ENCODE results near the gene COPB1.
"Not testable (repeated sequence)": the region's sequence is repeated elsewhere in the genome, so short reads cannot be mapped to it uniquely, and the experiment has no call there.

Gene COPB1

DNA sequence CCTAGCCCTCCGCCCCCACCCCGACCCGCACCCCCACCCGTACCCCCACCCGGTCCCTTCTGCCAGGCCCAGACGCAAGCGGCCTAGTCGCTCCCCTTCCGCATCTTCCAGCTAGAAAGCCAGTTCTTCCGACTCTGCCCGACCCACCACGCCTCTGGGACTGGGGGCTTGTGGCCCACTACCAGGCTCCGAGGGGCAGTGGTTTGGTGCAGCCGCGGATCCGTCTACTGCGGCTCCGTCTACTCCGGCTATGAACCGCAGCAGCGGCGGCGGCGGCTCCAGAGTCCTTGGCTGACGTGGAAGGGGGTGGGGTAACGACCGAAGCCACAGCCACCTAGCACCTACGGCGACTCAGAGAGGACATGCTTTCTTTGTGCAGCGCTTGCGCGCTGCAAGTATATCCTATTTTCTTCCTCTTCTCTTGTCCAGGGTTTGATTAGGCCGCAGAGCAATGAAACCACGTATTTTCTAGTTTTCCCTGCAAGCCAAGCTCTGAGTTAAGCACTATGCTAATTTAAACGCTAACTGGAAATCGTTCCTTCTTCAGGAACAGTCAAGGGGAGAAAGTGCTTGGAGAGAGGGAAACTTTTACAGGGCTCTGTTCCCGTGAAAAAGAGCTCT, at the start of gene COPB1:
COPB1 (minus strand) TSS at position 252 of the 621 bp plus-strand sequence. CDS start 883 bp downstream, outside the sequence.
- peak within 1 kb of the TSS; percentile 66 for H3K4me3 ChIP-seq (ENCODE audit: low read depth, low read length)

- no peak overlapping the region for H3K4me3 ChIP-seq (ENCODE audit: low read depth, low read length)
Measured at GRCh38 chr11:14547440-14547839, 47.8 kb upstream of the COPB1 start.

DNA sequence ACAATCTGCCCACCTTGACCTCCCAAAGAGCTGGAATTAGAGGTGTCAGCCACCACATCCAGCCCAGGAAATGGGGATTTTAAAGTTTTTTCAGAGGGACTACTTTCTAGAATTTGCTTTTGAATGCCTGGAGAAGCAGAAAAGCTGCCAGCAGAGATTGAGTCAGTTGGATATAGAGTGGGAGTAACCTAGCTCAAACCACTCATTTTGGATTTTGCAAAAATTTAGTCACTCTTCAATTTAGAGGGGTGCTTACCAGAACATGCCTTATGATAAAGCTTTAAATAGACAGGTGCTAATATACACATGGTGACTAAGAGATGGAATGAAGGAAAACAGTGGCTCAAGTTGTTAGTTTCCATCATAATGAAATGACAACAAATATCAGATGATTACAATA, 47.1 kb upstream of the COPB1 start:
- no peak overlapping the region for H3K4me3 ChIP-seq (ENCODE audit: low read depth, low read length)

- no peak overlapping the region for H3K4me3 ChIP-seq (ENCODE audit: low read depth, low read length)
Measured at GRCh38 chr11:14544611-14545010, 45.0 kb upstream of the COPB1 start.

GRCh38 chr11:14543260-14543659, 43.6 kb upstream of the COPB1 start:
- H3K4me3 ChIP-seq (ENCODE audit: low read depth, low read length): no peak overlapping the region

GRCh38 chr11:14542324-14542723, 42.7 kb upstream of the COPB1 start:
- no peak overlapping the region for H3K4me3 ChIP-seq (ENCODE audit: low read depth, low read length)

DNA sequence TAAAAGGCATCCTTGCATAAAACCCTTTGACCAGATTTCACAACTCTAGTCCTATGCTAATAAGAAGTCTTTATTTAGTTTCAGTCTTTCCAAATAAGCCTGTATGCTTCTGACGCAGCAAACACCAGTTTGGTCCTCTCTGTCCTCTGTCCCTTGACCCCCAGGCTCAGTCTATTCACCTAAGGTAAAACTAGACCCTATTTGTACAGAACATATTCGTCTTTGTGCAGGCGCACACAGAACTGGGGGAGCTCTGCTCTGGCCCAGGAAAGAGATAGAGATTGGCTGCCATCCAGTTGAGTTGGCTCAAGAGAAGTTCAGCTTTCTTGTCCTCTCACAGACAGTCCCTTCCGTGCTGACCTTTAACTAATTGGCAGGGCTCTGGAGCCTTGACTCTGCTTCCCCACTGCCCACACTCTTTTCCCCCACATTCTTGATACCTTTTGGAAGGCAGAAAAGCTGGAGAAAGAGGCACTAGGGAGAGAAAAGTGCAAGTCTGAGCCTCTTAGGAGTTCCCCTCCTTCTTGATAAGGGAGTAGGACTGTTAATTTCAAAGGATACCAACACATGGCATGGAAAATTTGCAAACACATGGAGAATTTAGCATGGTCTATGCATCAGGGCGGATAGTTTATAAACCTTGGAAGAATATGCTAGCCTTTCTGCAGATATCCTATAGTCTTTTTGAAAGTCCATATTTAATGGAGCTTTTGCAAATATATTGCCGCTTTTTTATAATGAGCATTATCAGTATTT, 41.8 kb upstream of the COPB1 start:
- no peak overlapping the region for H3K4me3 ChIP-seq (ENCODE audit: low read depth, low read length)

- H3K4me3 ChIP-seq (ENCODE audit: low read depth, low read length): no peak overlapping the region
Measured at GRCh38 chr11:14539982-14540421, 40.4 kb upstream of the COPB1 start.

DNA sequence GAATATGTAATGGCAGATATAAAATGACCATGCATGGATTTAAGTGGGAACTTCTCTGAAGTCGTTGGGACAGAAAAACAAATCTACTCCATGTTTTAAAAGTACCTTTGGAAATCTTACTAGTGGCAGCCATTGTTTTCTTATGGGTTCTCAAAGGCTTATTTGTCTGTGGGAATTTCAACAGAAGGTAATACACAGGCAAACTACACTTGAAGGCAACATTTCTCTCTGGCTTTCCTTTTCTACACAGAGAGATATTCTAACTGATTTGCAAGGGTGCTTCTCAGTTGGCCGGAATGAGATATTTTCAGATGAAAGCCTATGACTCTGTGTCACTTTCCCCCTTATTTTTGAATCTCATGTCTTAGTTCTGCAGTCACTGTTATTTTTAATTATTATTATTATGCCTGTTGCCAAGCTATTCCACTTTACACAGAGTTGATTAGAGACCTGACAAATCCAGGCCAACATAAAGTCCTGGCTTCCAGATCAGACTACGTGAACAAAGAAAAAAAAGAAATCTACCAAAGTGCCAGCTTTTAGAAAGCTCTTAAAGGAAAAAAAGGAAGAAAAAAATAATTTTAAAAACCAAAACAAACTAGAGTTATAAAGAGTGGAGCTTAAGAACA, 39.4 kb upstream of the COPB1 start:
- no peak overlapping the region for H3K4me3 ChIP-seq (ENCODE audit: low read depth, low read length)

GRCh38 chr11:14538271-14538925, 38.8 kb upstream of the COPB1 start:
- no peak overlapping the region for H3K4me3 ChIP-seq (ENCODE audit: low read depth, low read length)

DNA sequence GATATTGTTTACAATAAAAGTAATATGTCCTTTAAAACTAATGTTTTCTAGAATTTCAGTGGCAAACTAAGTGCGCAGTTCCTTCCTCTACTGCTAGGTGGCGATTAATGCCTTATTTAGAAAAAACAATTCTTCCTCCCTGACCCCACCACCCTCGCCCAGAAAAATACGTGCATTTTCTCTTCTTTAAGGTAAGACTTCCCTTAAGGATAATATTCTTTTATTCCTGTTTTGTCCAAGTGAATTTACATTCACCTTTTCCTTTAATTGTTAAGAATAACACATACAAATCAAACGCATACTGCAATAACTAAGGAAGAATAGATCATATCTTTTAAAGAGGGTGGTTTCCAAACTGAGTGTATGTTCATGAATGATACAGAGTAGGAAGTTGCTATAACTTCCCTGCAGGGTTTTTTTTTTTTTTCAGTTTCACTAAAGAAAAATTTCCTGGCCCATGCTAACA, 37.6 kb upstream of the COPB1 start:
- H3K4me3 ChIP-seq (ENCODE audit: low read depth, low read length): no peak overlapping the region

GRCh38 chr11:14535166-14535565, 35.6 kb upstream of the COPB1 start:
- H3K4me3 ChIP-seq (ENCODE audit: low read depth, low read length): not testable (repeated sequence)

DNA sequence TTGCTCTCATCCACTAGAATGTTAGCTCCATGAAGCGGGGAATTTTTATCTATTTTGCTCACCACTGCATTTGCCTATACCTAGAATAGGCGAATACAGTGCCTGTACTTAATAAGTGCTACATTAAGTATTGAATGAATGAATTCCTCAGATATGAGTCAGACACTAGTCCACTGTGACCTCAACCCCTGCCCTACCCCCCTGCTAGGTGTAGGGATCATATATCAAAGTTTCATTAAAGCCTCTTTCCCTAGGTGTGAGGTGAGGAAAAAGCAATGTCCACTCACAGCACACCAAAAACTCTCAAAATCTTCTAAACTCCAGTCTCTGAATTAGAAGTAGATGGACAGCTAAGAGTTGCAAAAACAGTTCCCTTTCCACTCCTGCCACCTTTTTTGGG, 30.3 kb upstream of the COPB1 start:
- no peak overlapping the region for H3K4me3 ChIP-seq (ENCODE audit: low read depth, low read length)

GRCh38 chr11:14529321-14529720, 29.7 kb upstream of the COPB1 start:
- H3K4me3 ChIP-seq (ENCODE audit: low read depth, low read length): no peak overlapping the region

- H3K4me3 ChIP-seq (ENCODE audit: low read depth, low read length): no peak overlapping the region
Measured at GRCh38 chr11:14522801-14523200, 23.2 kb upstream of the COPB1 start.

DNA sequence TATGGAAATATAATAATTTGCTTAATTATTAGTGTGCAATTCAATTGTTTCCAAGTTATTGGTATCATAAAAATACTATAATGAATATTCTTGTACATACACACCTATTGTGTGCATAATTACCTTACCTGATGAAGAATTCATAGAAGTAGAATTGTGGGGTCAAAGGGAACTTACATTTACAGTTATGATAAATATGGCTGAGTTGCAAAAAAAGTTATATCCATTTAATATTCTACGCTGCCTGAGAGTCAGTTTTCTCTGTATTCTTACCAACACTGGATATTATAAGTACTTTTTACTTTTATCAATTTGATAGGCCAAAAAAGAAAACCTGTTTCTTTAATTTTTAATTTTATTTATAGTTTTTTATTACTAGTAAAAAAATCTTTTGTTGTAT, 22.6 kb upstream of the COPB1 start:
- H3K4me3 ChIP-seq (ENCODE audit: low read depth, low read length): no peak overlapping the region

DNA sequence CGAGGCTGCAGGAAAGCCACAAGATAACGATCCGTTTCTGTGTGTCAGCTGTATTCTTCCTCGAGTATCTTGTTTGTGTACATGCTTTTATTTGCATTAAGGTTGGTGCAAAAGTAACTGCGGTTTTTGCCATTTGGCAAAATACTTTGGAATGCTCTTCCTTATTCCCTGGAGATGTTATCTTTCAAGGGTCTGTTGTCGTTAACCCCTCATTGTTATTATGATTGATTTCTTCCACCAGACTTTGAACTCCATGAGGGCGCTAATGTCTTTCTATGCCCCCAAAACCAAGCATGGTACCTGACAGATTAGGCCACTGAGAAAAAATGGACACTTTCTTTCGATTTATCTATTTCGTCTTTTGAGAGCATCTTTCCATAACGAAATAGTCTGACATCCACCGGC, 21.1 kb upstream of the COPB1 start:
- peak overlapping the region; percentile 84 for H3K4me3 ChIP-seq (ENCODE audit: low read depth, low read length)

DNA sequence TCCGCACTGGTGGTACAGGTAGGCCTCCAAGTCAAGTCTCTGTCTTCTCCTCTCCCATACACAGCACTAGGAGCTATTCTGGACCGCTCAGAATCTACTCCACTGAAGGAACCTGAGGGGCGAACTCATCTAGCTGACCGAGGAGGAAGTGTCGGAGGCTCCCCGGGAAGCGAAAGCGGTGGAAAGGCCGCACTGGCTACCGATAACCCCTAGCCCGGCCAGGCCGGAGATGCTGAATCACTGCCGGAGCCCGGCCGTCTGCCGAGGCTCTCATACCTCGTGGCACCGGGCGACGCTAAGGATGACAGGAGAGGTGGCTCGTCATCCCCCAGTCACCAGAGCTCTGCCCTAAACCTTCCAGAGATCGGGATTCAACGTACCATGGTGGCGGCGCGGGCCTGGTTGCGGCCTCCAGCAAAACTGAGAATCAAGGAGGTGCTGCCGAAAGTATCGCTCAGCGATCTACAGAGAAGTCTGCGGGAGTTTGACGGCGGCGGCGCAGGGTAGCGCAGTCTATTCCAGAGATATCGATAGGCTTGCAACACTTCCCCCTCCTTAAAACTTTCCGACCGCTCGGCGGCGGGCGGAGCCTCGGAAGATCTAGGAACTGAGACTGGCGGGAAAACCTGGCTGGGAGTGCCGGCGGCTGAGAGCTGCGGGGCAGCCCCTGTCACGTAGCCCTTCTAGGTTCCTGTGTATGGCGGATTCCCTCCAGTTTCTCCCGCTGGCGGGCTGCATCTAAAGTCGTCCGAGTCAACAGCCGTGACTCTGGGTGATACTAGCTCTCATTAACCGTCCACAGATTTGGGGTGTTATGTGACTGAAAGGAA, 20.5 kb upstream of the COPB1 start, which contains the start of gene PSMA1:
PSMA1 (minus strand) TSS at position 470 of the 830 bp plus-strand sequence; CDS start at position 383, 87 bp downstream.
- peak within 1 kb of the TSS; percentile 84 for H3K4me3 ChIP-seq (ENCODE audit: low read depth, low read length)

- H3K4me3 ChIP-seq (ENCODE audit: low read depth, low read length): peak overlapping the region; percentile 84
Measured at GRCh38 chr11:14519597-14519916, 19.9 kb upstream of the COPB1 start.

DNA sequence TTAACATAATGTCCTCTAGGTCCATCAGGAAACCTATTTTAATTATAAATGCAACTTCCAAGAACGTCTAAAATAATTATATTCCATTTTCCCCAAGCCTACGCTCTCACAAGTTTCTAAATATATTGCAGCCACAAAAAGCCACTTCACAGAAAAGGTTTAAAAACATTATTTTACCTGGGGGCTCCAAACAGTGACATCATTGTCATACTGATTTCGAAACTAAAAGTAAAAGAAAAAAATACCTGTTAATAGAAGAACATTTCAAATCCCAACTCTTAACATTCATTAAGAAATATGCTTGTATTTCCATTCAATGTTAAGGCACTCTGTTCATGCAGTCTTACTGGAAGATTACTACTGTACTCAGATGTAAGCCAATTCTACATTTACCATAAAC, 19.2 kb upstream of the COPB1 start:
- peak overlapping the region; percentile 84 for H3K4me3 ChIP-seq (ENCODE audit: low read depth, low read length)

DNA sequence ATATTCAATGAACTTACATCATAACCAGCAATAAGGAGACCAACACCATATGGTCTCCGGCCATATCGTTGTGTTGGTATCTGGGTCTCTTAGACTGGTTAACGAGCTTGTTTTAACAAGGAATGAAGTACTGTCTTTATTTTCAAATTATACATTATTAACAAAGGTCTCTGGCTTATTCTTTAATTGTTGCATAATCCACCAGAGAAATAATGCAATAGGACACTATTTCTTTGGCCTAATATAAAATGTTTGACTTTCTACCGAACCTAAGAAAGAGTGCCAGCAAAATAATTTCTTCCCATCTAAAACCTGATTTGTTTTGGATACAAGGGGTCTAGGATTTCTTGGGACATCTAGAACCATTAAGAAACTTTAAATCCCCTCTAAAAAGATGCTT, 14.2 kb upstream of the COPB1 start:
- no peak overlapping the region for H3K4me3 ChIP-seq (ENCODE audit: low read depth, low read length)

All from iPS-11a (cell line).